ENCODE results near the gene RAB22A. TPM values are rescaled to one million over a fixed set of nuclear protein-coding genes. Genes with fewer than 3 reads are reported as not detected.

Gene RAB22A
- total RNA-seq, 1 experiment from 2014 or later = 9.9 TPM

Other genes with a start within 250 kb of the RAB22A start
- not detected for gene ANKRD60, start 81.1 kb upstream of the RAB22A start, total RNA-seq (2021; ENCODE audit: unreplicated experiment)
- 51.1 TPM for gene VAPB, start 79.5 kb downstream of the RAB22A start, total RNA-seq (2021; ENCODE audit: unreplicated experiment)
- not detected for gene APCDD1L, start 205.7 kb downstream of the RAB22A start, total RNA-seq (2021; ENCODE audit: unreplicated experiment)

Measured in HCT116 (cell line).